MCF 10A (cell line): ENCODE data around the gene THPO. TPM values are rescaled to one million over a fixed set of nuclear protein-coding genes. Genes with fewer than 3 reads are reported as not detected.

Source experiments
- BruUV-seq: library from RNA; stranded (reverse); fragments of 400-500 nt; replicated peaks from 2 replicates; lab custom pipeline; 2021; lab: Mats Ljungman, UMichigan
- CTCF ChIA-PET: fragments of 300-600 bp; sonication (Branson Sonifier 250); formaldehyde crosslinking; extraction: SDS; loops from one replicate; lab custom pipeline; 2021; ENCODE audit warnings: antibody characterized with exemption, inconsistent platforms; lab: Yijun Ruan, JAX
- POLR2A ChIA-PET: fragments of 300-600, 350-650 bp; sonication (Branson Sonifier 250); formaldehyde crosslinking; extraction: SDS; loops from one replicate; lab custom pipeline; 2020; ENCODE audit warnings: antibody characterized with exemption, inconsistent platforms; lab: Yijun Ruan, JAX
- DNase-seq: peaks from one replicate; pipeline ENCODE4 v3.0.0-alpha.2; 2018; ENCODE audit not compliant: unreplicated experiment
- H3K27ac Mint-ChIP-seq: one replicate; pipeline ENCODE4 v1.8.0; 2022; ENCODE audit warnings: mild to moderate bottlenecking, low read depth, mixed read lengths; ENCODE audit not compliant: unreplicated experiment
- H3K27me3 Mint-ChIP-seq: one replicate; pipeline ENCODE4 v1.8.0; 2022; ENCODE audit warnings: mixed read lengths; ENCODE audit not compliant: insufficient read depth, unreplicated experiment
- H3K36me3 Mint-ChIP-seq: one replicate; pipeline ENCODE4 v1.8.0; 2022; ENCODE audit warnings: mild to moderate bottlenecking, moderate library complexity, mixed read lengths; ENCODE audit not compliant: insufficient read depth, unreplicated experiment
- H3K4me1 Mint-ChIP-seq: one replicate; pipeline ENCODE4 v1.8.0; 2022; ENCODE audit warnings: mixed read lengths; ENCODE audit not compliant: insufficient read depth, unreplicated experiment
- H3K4me3 Mint-ChIP-seq: one replicate; pipeline ENCODE4 v1.8.0; 2022; ENCODE audit warnings: mild to moderate bottlenecking, moderate library complexity, mixed read lengths; ENCODE audit not compliant: unreplicated experiment
- H3K9me3 Mint-ChIP-seq: one replicate; pipeline ENCODE4 v1.8.0; 2022; ENCODE audit warnings: mixed read lengths; ENCODE audit not compliant: unreplicated experiment
- CTCF ChIP-seq: fragments of 200-600 bp; IDR thresholded peaks from one replicate; pipeline ENCODE4 v1.8.0; 2022; ENCODE audit warnings: antibody characterized with exemption, mild to moderate bottlenecking; ENCODE audit not compliant: unreplicated experiment
- intact Hi-C: fragments of 100-400 bp; cut with micrococcal nuclease; formaldehyde crosslinking; loops from 2 replicates; pipeline ENCODE4 v1.14.1; 2022
- total RNA-seq: library from RNA; stranded (reverse); gene quantifications from 2 replicates; pipeline ENCODE4 v1.2.3, GENCODE V29; 2022

The THPO gene
- total RNA-seq, 1 experiment from 2014 or later, result not detected

DNA sequence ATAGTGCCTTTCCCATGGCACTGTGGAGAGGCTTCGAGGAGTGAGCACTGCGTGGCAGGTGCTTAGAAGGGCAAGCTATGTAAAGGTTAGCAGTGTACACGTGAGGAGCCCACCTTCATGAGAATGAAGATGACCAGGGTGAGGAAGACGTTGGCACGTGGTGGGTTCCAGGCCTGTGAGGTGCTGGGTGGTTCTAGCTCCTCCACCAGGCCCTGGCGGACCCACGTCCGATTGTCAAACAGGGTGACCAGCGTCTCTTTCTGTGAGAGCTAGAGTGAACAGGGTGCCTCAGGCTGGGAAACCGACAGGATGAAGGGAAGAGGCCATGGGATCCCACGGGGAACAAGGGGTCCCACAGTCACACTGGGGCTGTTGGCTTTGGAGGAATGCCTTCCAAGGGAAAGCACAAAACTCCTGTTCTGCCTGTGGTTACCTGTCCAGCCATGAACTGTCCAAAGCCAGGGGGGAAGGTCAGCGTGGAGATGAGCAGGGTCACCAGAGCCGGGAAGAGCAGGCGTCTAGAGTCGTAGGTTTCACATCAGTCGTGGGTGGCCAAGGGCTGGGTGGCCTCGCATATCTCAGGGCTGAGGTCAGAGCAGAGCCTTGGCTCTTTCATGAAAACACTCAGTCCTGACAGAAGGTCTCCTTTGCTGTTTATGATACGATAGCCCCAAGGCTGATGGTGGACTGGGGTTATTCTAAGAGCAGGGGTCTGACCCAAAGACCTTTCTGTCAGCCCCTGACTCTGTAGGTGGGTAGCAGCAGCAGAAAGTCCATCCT lies 22.6 kb downstream of the THPO start:
- CTCF ChIA-PET, result interaction anchor here (0.6 to 2.7 kb wide), 13 partner anchors 9 to 286 kb away, joined by 3 to 15 read pairs (median 3); no protein-coding TSS in a partner anchor
- intact Hi-C loops, result no loop called here
- no peaks in the 10 kb centered on the region for H3K9me3 Mint-ChIP-seq

DNA sequence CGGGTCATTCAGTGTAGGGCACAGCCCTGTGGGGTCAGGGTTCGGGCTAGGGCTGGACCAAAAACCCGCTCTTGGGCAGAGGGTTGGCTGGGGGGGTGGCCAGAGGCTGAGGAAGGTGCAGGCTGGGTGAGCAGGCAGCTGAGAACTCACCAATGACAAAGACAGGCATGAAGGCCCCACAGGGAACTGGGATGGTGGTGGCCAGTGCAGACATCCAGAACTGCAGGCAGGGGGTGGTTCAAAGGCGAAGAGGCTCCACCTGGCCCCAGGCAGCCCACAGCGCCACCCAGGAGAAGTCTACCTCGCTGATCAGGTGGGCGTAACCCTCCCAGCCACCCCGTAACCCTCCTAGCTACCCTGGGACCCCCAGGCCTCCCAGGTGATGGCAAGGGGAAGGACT lies 23.3 kb downstream of the THPO start:
- Mint-ChIP-seq H3K9me3 (no peaks in the 10 kb centered on the region), H3K27ac (no peak overlapping the region), H3K4me1 (peaks cover 6% of the 10 kb centered on the region), H3K36me3 (peaks cover 12% of the 10 kb centered on the region), H3K27me3 (no peaks in the 10 kb centered on the region), H3K4me3 (no peak overlapping the region)
- BruUV-seq, result no TSS peak
- no peak for DNase-seq
- CTCF ChIA-PET, result interaction anchor here (0.6 to 2.7 kb wide), 14 partner anchors 8 to 287 kb away, joined by 3 to 15 read pairs (median 3); no protein-coding TSS in a partner anchor
- intact Hi-C loops, result no loop called here
- TF ChIP-seq CTCF, result no peak
- POLR2A ChIA-PET, result interaction anchor here (0.6 kb wide), 1 partner anchor 37 kb away, joined by 3 read pairs; no protein-coding TSS in a partner anchor

More for the DNA sequence above, 22.6 kb downstream of the THPO start:
- peaks cover 9% of the 10 kb centered on the region for H3K36me3 Mint-ChIP-seq
- POLR2A ChIA-PET, result interaction anchor here (0.6 kb wide), 1 partner anchor 36 kb away, joined by 3 read pairs; no protein-coding TSS in a partner anchor
- no peak for TF ChIP-seq CTCF
- no peak overlapping the region for H3K4me3 Mint-ChIP-seq
- no peak overlapping the region for H3K27ac Mint-ChIP-seq
- H3K27me3 Mint-ChIP-seq, result no peaks in the 10 kb centered on the region
- no TSS peak for BruUV-seq
- DNase-seq, result no peak
- H3K4me1 Mint-ChIP-seq, result peaks cover 13% of the 10 kb centered on the region

GRCh38 chr3:184354121-184354728 lies 23.8 kb downstream of the THPO start:
- intact Hi-C loops, result no loop called here
- peak; percentile 45 for DNase-seq
- no peak overlapping the region for H3K4me3 Mint-ChIP-seq
- H3K36me3 Mint-ChIP-seq, result peaks cover 15% of the 10 kb centered on the region
- H3K4me1 Mint-ChIP-seq, result peaks cover under 1% of the 10 kb centered on the region
- CTCF ChIA-PET, result interaction anchor here (0.6 to 2.7 kb wide), 20 partner anchors 9 to 1308 kb away, joined by 3 to 15 read pairs (median 4); partner anchors contain the start of gene FAM131A
- no TSS peak for BruUV-seq
- no peaks in the 10 kb centered on the region for H3K27me3 Mint-ChIP-seq
- H3K27ac Mint-ChIP-seq, result no peak overlapping the region
- POLR2A ChIA-PET, result no interaction called here
- no peaks in the 10 kb centered on the region for H3K9me3 Mint-ChIP-seq
- TF ChIP-seq CTCF, result peak; percentile 59

DNA sequence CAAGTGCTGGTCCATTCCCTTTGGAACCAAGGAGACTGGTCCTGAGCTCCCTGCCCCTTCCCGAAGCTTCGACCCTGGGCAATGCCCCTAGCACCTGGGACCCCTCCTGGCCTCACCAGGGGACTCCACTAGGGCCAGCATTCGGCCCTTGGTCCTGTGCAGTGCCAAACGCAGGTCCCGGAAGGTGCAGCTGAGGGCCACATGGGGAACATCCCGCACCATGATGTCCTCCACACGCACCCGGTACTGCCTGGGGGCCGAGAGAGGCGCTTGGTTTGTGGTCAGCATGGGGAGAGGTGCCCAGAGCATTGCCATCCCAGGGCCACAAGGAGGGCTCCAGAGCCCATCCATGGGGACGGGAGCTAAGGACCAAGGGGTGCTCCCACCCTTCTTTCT lies 24.5 kb downstream of the THPO start:
- no peaks in the 10 kb centered on the region for H3K27me3 Mint-ChIP-seq
- POLR2A ChIA-PET, result no interaction called here
- H3K36me3 Mint-ChIP-seq, result peaks cover 15% of the 10 kb centered on the region
- intact Hi-C loops, result no loop called here
- no peak overlapping the region for H3K4me3 Mint-ChIP-seq
- no peaks in the 10 kb centered on the region for H3K4me1 Mint-ChIP-seq
- DNase-seq, result no peak
- no peak for TF ChIP-seq CTCF
- H3K9me3 Mint-ChIP-seq, result no peaks in the 10 kb centered on the region
- H3K27ac Mint-ChIP-seq, result no peak overlapping the region
- BruUV-seq, result no TSS peak
- CTCF ChIA-PET, result interaction anchor here (0.7 to 2.7 kb wide), 19 partner anchors 8 to 447 kb away, joined by 3 to 15 read pairs (median 4); partner anchors contain the start of genes CLCN2, FAM131A and POLR2H
